HG03469 (cell line): ENCODE data around the gene IFITM10.

Experiments
- ATAC-seq: cut with Tn5 transposase; IDR thresholded peaks from one replicate; pipeline ENCODE4 v1.9.1; 2021; ENCODE audit warnings: mild to moderate bottlenecking, moderate library complexity, moderate number of reproducible peaks; ENCODE audit not compliant: unreplicated experiment

The IFITM10 gene

DNA sequence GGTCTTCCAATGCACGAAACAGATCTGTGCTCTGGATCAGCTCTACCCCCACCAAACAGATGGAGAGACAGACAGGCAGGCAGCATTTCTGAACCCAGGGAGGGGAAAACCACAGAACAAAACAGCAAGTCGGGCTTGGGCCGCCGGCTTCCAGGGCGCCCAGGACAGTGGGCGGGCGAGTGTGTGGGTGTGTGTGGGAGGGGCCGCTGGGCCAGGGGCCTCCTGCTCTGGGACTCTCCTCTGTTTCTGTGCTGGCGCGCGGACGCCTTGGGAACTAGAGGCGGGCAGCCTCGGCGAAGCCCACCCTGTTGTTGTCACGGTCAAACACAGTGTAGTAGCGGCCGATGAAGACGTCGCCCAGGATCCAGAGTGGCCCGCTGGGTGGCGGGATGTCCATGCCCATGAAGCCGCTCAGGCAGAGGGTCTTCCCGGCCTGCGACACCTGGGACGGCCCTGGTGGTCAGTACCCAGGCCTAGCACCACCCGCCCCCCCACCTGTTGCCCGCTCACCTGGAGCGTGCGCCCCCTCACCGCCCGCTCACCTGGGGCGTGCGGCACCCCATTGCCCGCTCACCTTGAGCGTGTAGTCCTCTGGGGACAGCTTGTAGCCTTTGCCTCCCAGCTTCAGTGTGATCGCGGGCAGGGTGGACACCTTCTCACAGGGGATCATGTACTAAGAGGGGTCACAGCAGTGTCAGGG, 3.0 kb upstream of the IFITM10 start:
- ATAC-seq = no peak

DNA sequence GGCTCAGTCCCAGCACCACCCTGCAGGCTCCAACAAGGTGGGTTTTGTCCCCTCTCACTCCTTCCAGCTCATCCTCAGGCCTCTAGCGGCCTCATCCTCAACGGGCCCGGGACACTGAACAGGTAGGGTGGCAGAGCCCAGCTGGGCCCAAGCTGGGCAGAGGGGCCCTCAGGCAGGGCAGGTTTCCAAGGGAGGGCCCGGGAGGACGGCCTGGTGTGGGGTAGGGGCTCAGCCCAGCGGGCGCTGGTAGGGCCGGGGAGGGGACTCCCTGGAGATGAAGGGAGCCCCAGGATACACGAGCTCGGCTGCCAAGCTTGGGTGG, 2.5 kb upstream of the IFITM10 start:
- no peak for ATAC-seq

DNA sequence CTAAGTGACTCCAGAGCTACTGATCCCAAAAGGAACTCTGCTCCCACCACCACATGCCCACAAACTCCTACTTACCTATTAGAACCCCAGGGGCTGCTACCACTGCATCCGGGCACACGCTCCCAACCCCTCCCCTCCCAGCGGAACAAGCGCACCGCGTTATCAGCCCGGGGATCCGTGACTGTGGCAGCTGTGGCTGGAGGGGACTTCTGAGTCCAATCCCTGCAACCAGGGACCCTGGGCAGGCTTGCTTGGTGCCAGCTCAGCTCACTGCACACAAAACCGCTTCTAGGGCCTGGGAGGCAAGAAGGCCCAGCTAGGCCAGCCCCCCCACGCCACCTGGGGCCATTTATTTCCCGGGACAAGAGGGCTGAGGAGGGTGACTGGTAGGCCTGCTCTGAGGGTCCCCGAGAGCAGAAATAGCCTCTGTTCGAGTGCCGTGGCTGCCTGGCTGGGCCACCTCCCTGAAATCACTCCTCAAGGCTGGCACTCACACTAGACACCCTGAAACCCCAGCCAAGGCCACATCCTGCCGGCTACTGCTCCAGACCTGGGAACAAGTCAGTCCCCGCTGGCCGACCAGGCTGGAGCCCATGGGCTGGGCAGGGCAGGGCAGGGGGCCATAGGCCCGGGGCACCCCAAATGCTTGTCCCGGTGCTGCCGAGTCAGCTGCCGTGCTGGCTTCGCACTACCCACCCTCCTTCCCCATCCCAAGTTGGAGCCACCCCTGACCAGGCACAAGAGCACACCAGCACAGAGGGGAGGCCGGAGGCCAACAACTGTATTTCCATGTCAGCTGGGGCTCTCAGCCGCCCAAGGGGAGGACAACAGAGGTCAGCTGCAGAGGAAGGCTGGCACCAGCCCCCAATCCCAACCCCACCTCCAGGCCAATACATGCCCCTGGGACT, 1.9 kb upstream of the IFITM10 start:
- ATAC-seq = no peak

DNA sequence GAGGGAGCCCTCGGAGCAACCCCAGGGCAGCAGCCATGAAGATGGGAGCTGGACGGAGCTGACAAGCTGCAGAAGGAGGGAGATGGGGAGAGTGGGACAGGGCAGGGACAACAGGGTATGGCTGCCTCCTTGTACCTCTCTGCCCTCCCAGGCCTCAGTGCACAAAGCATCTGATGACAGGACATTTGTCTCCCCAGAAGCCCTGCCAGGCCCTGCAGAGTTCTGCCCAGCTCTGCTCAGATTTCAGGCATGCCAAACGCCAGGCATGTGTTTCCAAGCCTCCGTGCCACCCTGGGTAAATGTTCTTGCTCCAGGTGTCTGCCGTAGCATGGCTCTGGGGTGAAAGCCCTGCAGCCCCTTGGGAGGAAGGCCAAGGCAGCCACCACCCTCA, 1.1 kb upstream of the IFITM10 start:
- no peak for ATAC-seq

DNA sequence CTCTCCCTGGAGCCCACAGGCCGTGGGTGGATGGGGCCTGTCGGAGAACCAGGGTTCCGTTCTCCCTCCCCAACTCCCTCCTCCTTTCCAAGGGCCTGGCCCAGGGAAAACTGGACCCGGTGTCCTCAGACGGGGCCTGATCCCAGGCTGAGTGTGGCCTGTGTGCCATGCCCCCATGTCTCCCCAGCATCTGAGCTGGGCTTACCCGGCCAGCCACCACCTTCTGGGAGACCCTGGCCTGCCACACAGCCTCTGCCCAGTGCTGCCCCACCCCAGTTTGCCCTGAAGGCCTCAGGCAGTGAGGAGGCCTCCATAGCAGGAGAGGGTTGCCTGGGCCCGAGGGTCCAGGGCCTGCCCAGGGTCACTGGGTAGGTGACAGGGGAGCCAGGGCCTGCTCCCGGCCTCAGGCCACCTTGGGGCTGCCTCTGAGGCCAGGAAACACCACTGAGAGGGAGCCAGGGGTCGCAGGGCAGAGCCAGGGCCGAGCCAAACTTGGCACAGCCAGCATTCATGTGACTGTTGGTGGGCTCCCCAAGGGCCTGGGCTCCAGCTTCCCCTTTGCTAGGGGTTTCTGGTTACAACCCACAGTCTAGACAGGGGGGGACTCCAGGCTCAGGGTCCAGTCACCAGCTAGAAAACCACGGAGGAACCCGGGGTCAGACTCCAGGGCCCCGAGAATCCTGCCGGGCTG, 590 bp upstream of the IFITM10 start:
- ATAC-seq = no peak

DNA sequence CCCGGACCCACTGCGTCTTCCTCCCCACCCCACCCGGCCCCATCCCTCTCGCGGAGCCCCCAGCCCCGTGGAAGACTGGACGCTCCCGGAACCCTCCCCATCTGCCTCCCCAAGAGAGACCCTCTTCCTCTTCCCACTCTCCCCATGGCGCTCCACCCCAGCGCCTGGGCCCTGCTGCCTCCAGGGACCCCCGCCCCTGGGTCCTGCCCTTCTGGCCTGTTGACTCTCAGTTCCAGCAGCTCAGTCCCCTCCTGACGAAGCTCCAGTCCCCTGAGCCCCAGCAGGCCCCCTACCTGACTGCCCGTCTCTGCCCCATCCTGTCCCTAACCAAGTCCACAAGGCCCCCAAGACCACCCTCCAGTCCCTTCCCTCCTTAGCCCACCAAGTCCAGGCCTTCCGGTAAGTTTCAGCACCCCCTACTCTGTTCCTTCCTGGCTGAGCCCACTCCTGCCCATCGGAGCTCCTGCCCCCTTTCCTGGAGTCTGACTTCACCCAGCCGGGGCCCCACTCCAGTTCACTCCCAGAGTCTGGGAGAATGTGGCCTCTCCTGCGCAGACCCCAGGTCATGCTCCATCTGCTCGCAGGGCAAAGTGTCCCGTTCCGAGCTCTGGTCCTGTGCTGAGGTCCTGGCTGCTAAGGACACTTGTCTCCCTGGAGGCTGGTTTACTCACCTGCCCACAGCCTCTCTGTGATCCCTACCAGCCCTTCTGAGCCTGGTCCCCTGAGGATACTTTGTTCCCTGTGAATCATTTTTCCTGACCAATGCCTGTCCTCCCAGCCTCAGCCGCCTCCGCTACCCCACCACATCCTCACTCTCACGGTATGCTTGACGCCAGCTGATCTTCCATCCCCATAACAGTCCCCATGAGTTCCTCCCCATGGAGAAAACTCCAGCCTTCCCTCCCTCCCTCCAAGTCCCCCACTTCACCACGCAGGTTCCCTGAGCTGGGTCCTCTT, 722 bp downstream of the IFITM10 start:
- no peak for ATAC-seq

DNA sequence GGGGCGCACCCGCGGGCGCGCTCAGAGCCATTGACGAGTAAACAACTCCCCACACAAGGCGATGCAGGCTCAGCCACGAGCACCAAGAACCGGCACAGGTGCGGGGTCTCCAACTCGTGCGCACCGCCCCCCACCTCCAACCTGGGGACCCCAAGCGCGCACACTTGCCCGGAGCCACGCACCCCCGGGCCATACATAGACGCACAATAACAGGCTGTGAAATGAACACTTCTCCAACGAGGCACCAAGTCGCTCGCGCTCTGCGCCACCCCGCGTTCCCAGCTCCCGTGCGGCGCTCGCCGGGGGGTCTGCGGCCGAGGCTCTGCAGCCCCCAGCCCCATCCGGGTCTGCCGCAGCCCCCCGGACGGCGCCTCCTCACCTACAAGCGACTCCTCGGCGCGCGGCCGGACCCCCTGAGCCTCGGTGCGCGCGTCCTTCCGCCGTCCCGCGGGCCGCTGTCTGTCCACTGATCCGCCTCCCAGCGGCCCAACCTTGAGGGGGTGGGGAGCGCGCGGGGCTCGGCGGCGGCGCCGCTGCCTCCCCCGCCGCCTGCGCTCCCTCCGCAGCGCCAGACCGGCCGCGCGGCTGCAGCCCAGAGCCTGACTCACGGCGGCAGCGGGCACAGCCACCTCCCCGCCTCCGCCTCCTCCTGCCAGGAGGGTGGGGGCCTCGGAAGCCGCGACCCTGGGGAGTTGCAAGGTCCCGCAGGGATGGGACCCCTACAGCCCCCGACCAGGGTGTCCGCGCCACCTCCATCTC, 1.6 kb downstream of the IFITM10 start:
- no peak for ATAC-seq

DNA sequence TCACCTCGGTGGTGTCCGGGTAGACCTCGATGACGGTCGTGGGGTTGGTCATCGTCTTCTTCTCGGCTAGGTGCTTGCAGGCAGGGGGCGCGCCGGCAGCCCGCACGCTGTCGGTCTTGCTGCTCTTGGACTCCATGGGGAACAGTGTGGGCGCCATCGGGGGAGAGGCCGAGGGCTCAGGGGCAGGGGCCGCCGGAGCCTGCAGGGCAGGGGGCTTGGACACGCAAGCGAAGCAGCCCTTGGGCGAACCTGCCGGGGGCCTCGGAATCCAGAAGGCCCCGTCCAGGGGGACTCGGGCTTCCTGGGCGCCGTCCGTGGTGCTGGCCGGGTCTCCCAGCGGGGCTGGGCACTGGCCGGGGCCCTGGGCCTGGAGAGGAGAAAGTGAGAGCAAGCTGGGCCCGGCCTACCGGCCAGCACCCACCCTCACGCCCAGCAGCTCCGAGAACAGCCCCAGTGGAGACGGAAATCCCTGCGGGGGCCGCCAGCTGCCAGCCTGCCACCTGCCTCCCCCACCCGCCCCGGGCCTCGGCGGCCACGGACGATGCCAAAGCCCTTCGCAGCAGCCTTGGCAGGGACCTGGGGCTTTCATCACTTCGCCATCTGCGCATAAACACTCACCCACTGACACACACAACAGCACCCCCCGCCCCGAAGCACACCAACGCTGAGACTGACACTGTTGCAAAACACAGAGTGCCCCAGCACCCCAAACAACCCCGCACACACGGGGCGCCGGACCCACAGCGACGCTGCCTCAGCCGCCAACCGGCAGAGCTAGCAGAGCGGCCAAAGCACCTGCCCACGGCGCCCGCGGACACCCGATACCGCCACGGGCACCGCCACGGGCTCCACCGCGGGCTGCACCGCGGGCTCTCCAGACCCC, 2.4 kb downstream of the IFITM10 start:
- ATAC-seq = no peak

DNA sequence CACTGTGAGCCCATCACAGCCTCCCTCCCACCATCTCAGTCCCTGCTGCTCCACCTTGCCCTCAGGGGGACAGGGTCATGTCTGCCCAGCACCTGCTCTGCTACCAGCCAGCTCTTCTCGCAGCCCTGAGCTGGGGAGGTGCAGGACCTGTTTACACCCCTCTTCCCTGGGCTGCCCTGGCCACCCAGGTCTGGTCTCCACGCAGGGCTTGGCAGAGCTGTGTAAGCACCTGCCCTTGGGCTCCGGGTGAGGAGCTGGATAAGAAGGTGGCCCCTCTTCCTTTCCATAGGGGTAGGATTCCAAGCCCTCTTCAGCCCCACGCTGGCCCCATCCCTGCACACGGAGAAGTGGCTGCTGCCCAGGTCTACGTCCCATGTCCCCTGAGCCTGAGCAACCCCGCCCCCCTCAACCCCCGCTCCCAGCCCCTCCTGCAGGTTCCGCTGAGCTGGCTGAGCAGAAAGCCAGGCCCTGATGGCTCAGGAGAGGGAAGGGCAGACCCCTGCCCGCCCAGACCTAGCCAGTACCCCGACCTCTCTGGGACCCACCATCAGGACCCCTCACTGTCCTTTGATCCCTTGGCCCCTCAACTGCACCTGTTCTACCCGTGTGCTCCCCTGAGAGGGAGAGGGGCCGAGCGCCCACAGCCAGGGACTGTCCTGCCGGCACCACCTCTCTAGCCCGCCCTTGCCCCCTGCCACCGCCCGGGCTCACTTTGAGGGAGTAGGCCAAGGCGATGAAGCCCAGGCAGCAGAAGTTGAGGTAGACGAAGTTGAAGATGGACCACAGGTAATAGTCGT, 3.2 kb downstream of the IFITM10 start:
- no peak for ATAC-seq

DNA sequence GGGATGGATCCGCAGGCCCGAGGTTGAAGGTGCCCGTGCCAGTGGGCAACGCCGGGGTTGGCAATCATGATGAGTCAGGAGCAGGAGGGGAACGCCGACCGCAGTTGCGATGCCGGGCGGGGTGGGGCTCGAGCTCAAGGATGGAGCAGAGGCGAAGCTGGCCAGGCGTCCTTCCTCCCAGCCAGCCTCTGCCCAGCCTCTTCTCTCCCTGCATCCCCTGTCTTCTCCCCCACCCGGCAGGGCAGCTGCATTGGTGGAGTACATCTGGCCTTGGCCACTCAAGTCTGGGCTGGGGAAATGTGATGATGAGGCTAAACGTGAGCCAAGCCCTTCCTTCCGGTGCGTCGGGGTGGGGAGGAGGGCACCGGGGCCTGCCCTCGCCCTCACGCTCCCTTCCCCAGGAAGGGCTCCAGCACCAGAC, 3.9 kb downstream of the IFITM10 start:
- ATAC-seq = no peak

DNA sequence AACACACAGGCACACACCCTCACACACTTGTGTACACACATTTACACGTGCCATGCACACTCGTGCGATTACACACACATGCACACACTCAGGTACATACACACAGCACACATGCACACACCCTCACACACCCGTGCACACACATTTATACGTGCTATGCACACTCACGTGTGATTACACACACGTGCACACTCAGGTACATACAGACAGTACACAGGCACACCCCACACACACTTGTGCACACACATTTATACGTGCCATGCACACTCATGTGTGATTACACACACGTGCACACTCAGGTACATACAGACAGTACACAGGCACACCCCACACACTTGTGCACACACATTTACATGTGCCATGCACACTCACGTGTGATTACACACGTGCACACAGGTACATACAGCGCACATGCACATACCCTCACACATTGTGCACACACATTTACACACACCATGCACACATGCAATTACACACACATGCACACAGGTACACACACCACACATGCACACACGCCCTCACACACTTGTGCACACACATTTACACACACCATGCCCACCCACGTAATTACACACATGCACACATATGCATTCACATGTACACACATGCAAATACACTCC, 4.6 kb downstream of the IFITM10 start:
- ATAC-seq = no peak

DNA sequence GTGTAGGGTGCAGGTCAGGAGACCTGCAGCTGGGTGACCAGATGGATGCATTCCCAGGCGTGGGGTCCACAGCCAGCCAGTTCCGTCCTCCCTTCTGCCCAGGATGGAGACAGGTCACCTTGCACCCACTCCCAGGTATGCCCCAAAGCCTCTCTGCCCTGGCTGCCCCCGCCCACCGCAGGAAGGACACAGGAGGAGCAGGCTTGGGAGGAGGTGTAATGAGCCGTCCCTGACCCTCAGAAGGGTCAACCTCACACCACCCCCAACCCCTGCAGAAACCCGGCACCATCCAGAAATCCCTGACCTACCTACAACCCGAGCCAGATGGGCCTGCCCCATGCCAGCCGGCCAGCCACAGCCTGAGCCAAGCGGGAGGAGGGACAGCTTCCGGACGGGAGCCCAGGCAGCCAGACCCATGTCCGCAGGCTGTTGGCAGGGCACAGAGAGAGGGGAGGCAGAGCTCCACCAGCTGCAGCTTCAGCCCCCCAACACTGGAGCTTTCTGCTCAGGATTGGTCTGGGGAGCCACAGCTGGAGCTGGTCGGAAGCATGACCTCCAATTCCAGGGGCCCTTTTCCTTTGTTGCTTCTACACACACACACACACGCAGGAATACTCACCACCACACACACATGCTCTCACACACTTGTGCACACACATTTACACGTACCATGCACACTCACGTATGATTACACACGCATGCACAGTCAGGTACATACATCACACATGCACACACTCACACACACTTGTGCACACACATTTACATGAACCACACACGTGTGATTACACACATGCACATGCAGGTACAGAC, 5.3 kb downstream of the IFITM10 start:
- ATAC-seq = no peak

DNA sequence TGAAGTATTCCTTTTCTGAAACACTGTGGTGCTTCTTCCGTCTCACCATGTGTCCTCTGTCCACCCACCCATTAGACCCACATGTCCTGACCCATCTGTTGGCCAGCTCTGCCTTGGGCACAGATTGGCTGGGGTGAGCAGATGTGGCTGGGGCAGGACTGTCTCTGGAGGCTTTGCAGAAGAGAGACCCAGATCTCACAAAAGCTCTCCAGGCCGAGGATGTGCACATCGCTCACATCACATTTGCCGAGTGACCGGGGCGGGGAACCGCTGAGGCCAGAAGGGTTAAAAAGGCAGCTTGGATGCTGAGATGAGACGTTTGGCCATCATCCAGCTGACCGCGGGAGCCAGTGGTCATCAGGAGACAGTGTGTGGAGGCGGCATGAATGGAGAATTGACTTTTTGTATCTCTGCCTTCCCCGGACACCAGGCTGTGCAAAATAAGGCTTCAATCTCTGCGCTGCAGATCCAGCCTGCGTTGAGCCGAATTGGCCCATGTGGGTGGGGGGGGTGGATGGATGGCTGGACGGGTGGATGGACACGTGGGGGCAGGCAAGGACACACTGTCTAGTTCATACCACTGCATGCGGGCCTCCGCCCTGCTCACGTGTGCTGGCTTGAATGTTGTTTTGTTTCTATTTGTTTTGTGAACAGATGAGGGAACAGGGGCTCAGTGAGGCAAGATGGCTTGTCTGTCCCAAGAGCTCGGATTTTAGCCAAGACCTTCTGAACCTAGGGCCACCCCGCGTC, 6.1 kb downstream of the IFITM10 start:
- ATAC-seq = no peak

DNA sequence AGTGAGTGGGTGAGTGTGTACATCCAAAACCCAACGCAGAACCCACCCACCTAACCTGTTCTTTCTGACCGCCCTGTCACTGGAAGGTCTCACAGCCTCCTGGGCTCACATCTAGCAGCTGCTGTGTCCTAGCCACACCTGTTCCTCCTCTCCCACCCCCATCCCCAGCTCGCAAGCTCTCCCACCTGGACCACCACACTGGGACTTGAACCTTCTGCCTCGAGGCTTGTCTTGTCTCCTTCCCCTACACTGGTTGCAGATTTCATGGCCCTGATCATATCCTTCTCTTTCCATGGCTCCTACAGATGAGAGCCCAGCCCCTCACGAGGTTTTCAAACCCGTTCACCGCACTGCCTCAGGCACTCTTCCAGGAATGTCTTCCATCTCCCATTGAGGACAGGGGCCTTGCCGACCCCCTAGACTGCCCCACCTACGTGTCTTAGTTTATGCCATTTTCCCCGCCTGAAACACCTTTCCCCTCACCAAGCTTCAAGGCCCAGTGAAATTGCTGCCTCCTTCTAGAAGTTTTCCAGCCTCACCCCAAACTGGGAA, 6.7 kb downstream of the IFITM10 start:
- ATAC-seq = no peak

DNA sequence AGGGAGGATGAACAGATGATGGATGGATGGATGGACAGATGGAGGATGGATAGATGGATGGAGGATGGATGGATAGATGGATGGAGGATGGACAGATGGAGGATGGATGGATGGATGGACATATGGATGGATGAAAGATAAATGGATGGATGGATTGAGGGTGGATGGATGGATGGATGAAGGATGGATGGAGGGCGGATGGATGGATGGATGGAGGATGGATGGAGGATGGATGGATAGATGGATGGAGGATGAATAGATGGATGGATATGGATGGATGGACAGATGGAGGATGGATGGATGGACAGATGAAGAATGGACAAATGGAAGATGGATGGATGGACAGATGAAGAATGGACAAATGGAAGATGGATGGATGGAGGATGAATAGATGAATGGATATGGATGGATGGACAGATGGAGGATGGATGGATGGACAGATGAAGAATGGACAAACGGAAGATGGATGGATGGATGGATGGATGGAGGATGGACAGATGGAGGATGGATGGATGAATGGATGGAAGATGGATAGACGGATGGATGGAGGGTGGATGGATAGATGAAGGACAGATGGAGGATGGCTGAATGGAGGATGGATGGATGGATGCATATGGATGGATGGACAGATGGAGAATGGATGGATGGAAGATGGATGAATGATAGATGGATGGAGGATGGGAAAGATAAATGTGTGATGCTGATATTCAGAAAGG, 7.4 kb downstream of the IFITM10 start:
- no peak for ATAC-seq
